NCI-H2171 (cell line): Measurements from ENCODE around the gene FGF16.
"Not testable (repeated sequence)": the region's sequence is repeated elsewhere in the genome, so short reads cannot be mapped to it uniquely, and the experiment has no call there.

ENCODE experiments used
- DNase-seq: peaks from one replicate; lab custom pipeline; 2025; lab: John Stamatoyannopoulos, UW

The FGF16 gene

GRCh38 chrX:77446908-77447652 lies at the start of gene FGF16:
TSS of gene FGF16 (plus strand) at chrX:77447389. CDS start at chrX:77447675, 286 bp downstream.
- DNase-seq, result no peak

DNA sequence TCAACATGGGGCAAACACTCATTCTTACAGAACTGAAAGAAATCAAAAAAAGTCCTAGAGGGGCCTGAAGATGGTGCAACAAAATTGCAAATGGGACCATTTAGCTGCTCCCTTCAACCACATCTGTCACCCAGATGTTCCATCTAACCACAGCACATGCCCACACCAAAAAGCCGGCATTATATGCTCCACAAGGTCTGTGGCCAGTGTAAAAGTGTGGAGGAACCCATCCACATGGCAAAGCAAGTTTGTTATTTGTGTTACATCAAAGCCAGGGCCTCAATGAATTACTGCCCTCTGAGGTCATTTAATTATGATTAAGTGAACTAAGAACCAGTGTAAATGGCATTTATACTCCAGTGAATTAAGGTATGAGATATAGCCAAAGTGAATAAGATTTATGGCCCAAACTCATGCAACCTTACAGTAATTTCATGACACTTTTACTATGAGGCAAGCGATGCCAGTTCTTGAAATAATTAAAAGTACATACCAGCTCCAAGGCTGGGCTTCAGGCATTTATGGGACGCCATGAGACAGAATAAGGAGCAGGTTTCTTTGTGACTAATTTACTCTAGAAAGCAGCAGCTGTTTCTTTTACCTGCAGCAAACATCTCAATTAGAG lies 48.7 kb upstream of the FGF16 start:
- no peak for DNase-seq

GRCh38 chrX:77404419-77404818 lies 42.8 kb upstream of the FGF16 start:
- DNase-seq, result no peak

GRCh38 chrX:77407821-77408220 lies 39.4 kb upstream of the FGF16 start:
- DNase-seq, result not testable (repeated sequence)

DNA sequence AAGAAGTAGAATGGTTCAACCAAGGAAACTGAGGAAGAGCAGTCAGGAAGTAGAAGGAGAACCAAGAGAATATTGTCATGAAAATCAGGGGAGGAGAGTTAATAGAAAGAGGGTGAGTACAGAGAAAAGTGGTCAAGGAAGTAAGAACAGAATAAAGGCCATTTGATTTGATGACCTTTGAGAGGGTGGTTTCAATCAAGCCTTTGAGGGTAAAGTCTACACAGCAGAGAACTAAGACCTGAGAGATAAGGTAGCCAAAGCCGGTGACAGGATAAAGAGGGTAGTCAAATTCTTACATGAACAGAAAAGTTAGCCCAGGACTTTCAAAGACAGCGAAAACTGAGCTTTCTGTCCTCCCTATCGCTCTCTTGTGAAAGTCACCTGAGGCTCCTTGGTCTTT lies 34.6 kb upstream of the FGF16 start:
- no peak for DNase-seq

DNA sequence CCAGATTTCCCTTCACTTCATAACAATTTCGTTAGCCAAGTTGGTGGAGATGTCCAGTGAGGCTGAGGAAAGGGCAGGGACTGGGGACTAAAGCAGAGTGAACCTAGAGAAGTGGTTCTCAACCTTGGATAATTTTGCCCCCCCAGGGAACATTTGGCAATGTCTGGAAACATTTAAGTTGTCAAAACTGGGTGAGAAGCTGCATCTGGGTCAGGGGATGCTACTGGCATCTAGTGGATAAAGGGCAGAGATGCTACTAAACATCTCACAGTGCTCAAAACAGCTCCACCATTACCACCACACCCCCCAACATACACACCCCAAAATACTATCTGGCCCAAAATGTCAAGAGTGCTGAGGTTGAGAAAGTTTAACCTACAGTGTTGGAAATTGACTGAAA lies 32.0 kb upstream of the FGF16 start:
- no peak for DNase-seq

DNA sequence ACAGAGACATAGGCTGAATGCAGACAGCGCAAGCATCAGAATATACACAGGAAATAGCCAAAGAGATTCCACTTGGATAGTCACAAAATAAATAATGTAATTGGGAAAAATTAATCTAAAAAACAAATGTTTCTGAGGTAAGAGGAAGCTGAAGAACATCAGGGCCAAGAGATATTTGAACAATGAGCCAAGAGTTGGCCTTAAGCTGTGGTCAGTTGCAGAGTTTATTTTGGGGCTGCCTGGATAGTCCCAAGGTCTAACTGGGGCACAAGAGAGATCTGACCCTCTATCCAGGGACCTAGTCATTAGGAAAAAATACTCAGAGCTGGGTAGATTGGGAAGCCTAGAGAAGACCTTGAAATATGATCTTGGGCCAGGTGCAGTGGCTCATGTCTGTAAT lies 31.3 kb upstream of the FGF16 start:
- no peak for DNase-seq

DNA sequence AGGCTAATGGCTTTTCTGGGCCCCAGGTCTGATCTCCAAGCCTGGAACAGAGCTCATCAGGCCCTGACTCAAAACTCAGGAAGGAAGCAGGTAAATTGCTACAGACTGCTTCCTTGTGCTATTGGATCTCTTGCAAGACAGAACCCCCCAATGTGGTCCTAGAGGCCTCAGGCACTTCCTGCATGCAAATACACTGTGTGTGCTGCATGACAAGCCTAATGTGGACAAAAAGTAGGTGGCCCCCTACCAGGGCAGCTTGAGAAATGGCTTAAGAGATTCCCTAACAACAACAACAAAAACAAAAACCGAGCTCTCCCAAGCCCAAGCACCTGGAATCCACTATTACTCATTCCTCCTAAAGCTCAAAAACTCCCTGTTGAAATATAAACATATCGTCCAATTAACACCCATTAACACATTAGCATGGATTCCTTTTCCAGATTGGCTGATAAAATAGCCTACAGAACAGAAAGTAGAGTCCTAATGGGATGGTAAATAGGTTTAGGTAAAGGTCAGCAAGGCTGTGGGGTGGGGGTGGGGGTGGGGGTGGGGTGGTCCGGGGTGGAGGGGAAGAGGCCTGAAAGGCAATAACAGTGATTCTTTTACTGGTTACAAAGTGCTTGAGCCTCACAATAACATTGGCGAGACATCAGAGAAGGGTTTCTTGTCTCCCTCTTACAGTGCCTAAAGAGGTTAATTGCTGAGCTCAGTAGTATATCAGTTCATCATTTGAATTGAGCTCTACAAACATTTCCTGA lies 24.1 kb upstream of the FGF16 start:
- no peak for DNase-seq

GRCh38 chrX:77426811-77427210 lies 20.4 kb upstream of the FGF16 start:
- DNase-seq, result no peak

DNA sequence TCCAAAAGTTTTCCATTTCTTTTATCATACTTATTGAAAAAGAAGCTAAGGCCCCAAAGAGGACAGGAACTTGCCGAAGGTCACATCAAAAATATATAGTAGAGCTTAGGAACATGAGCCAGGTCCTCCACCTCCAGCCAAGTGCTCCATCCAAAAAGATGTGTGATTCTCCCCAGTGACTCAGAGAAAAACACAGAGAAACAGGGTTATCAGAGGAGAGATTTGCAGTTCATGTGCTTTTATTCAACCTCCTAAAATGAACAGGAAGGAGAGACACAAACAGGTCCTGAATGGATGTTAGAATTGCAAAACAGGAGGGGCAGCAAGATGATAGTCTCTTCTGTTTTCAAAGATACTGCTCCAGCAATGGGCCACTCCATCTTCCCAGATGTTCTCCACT lies 19.6 kb upstream of the FGF16 start:
- no peak for DNase-seq

DNA sequence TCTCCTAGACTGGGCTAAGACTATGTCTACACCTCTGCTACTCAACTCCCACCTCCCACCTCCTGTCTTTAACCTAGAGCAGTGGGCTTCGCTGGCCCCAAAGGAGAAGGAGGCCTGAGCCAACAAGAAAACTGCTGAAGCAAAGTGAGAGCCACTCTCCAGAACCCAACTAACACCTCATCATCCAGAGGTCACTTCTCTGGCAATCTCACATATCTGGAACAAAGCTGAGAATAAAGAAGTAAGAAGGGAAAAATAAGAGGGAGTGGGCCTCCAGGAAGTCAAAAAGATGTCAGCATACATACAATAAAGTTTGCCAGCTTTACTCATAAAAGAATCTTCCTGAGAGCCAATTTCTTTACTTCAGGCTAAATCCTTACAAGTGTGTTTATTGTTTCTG lies 18.6 kb upstream of the FGF16 start:
- DNase-seq, result no peak

DNA sequence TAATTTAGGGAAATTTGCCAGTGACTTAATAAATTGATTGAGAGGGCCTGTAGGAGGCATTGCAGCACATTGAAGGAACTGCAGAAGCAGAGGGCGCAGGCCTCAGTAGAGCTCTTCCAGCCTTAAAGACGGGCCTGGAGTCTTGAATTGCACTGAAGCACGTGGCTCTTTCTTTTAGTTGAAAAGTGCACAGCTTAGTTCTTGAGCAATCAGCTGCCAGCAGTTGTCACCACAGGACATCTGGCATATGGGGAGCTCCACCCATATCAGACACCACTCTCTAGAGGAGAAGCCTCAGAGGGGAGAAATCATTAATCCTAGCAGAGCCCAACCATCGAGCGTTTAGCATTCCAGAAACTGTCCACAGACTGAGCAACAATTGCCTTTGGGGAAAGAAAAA lies 16.0 kb upstream of the FGF16 start:
- DNase-seq, result no peak

DNA sequence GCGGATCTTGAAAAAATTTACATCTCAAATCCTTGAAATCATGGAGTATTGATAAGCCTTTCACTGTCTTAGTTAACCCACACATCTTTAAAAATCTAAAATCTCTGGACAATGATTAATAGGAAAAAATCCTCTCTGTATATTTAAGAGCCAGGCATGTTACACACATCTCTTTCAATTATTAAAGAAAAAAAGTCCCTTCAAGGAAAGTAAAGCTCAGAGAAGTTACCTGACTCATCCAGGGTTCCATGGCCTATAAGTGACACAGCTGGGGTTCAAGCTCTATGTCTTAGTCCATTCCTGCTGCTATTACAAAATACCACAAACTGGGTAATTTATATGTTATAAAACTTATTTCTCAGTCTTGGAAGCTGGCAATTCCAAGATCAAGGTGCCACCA lies 14.2 kb upstream of the FGF16 start:
- DNase-seq, result no peak

- DNase-seq, result no peak
Measured at GRCh38 chrX:77434962-77435361, 12.2 kb upstream of the FGF16 start.

GRCh38 chrX:77436271-77436670 lies 10.9 kb upstream of the FGF16 start:
- DNase-seq, result no peak

DNA sequence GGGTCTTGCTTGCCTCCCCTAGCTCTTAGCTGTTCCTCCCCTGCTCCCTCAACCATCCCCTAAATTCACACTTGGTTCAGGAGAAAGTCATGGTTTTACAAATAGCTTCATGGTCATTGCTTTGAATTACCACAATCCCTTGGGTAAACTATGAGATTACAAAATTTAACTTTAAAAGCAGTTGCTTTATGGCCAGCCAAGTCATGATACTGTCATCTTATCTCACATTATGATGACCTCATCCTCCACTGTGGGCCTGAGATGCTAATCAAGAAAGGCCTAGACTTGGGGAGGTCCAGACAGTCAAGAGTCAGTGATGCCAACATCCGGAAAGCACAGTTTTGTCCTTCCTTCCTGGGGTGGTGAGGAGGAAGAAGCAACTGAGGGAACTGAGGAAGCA lies 10.5 kb upstream of the FGF16 start:
- no peak for DNase-seq

DNA sequence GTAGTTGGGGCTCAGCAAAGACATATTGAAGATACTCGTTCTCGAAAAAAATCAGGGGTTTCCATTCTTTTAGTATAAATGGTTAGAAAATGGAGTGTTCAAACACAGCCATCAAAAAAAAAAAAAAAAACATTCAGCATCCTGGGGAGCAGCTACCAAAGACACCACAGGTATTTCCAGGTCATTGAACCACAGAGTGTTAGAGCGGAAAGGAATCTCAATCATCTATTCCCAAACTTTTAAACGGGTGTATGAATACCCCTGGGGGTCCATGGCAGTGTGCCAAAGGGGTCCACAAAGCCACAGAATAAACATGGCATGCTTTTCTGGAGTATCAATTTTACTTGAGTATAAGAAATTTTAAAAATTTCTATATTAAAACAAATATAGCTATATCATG lies 6.9 kb upstream of the FGF16 start:
- no peak for DNase-seq

DNA sequence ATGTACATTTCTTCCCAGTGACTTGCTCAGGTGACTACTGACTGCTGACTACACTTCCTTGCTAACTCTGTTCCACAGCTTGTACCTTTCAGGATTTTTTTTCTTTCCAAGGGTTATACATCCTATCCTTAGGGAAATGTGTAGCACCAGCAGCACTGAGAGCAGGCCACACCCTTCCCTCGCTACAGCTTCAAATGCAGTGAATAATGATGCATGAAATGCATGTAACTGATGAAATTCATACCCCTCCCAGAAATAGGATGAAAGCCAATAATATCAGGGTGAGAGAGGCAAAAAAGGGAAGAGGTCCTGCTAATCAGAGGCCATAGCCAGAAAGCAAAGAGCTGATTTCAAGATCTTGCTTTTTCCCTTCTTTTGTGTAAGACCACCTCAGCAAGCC lies 6.2 kb upstream of the FGF16 start:
- DNase-seq, result no peak

DNA sequence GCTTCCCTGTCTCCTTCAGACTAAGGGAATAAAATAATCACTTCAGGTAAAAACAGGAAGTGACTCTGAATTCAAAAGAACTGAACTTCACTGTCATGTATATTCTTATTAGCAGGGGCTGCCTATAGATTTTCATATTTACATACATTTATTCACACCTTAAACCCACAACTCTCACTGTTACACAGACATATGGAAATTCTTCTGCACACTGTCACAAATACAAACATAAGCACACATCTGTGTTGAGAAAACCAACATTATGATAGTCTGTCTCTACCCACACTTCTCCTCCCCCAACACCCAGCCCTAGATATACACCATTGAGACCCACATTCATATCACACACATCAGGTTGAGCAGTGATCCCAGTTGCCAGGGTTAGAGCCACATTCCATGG lies 5.7 kb upstream of the FGF16 start:
- DNase-seq, result no peak

DNA sequence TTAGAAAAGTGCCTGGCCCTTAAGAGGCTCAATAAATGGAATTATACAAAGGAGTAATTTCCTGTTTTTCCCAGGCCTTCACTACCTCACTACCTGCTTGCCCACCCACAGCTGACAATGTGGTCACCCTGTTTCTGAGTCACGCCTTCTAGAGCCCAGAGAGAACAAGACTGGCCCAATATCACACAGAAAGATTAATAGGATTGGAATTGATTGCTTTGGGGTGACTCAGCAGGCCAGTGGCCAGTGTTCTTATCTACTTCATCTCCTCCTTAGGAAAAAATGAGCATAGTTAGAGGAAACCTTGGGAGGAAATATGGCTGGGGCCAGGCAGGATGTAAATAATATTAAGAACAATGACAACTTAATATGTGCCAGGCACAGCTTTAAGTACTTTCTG lies 4.5 kb upstream of the FGF16 start:
- no peak for DNase-seq

DNA sequence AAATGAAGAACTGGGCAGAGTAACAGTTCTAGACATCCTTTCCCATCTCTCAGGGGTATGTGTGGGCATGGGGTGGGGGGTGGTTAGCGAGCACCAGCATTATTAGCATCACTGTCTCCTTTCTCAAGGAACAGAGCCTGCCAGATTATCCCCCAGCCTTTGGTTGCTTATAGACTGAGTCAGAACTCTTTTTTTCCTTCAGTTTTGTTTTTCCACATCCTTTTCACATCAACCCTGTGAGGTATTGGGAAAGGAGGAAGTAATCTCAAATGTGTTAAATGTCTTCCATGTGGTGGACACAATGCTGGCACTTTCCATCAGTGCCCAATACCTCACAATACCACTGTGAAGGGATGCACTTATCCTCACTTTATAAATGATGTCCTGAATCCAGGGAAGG lies 3.1 kb upstream of the FGF16 start:
- no peak for DNase-seq

DNA sequence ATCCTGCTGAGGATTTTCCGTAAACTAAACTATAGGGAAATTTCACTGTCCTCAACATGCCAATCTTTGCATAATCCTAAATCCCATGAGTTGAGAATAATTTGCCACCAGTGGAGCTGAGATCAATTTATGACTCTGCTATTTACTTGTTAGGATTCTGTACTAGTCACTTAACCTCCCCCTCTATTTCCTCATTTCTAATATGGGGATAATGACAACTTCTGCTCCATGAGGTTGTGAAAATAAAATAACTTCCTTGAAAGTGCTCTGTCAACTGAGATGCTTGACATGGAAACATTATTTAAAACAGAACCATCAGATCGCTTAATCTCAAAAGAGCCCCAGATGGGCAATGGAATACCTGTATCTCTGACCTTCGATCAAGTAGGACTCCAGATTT lies 2.6 kb upstream of the FGF16 start:
- DNase-seq, result no peak

- DNase-seq, result no peak
Measured at GRCh38 chrX:77446029-77446585, 1.1 kb upstream of the FGF16 start.
